Astrocyte of the spinal cord (primary cell): Measurements from ENCODE around the gene MVD.

Experiments
- DNase-seq: peaks from one replicate; pipeline ENCODE4 v3.0.0; 2011; ENCODE audit warnings: low read depth, low spot score
- H3K4me3 ChIP-seq: 2 replicates; pipeline ENCODE4 v1.5.1; 2011; ENCODE audit warnings: low read depth, mild to moderate bottlenecking, low read length, moderate library complexity
- CTCF ChIP-seq: IDR thresholded peaks from 2 replicates; pipeline ENCODE4 v1.5.1; 2012; ENCODE audit warnings: low read depth, mild to moderate bottlenecking, low read length, inconsistent platforms
- in situ Hi-C: cut with HindIII; loops from 2 replicates; pipeline ENCODE4 v1.10.0; 2017; ENCODE audit warnings: low sequenced_read_pairs

MVD gene

GRCh38 chr16:88608076-88608475 lies 54.8 kb downstream of the MVD start:
- no peak for DNase-seq
- no peak for TF ChIP-seq CTCF
- no peak overlapping the region for H3K4me3 ChIP-seq
- in situ Hi-C loops, result no loop called here

- no peak for DNase-seq
- no peak for TF ChIP-seq CTCF
- in situ Hi-C loops, result no loop called here
- H3K4me3 ChIP-seq, result no peak overlapping the region
Observed at GRCh38 chr16:88606148-88606757, 56.6 kb downstream of the MVD start.

GRCh38 chr16:88605186-88606147 lies 57.4 kb downstream of the MVD start:
- no peak for DNase-seq
- in situ Hi-C loops, result no loop called here
- TF ChIP-seq CTCF, result no peak
- no peak overlapping the region for H3K4me3 ChIP-seq

GRCh38 chr16:88602091-88602490 lies 60.8 kb downstream of the MVD start:
- no peak overlapping the region for H3K4me3 ChIP-seq
- DNase-seq, result no peak
- no peak for TF ChIP-seq CTCF
- in situ Hi-C loops, result no loop called here
